NB4 (cell line): ENCODE results near the gene UST.

Source experiments
- MYC ChIP-seq: IDR thresholded peaks from 2 replicates; pipeline ENCODE4 v1.6.1; 2011; ENCODE audit warnings: low read depth, low read length
- POLR2A ChIP-seq: IDR thresholded peaks from 2 replicates; pipeline ENCODE4 v1.6.1; 2011; ENCODE audit warnings: mild to moderate bottlenecking; ENCODE audit not compliant: insufficient read length; ENCODE audit errors: extremely low read depth
- TF ChIP-seq, protein P1 (sequence below): IDR thresholded peaks from one replicate; pipeline ENCODE4 v1.5.1; 2012; ENCODE audit warnings: low read depth, low read length
- TF ChIP-seq, protein P2 (sequence below): IDR thresholded peaks from 2 replicates; pipeline ENCODE4 v1.6.1; 2011; ENCODE audit warnings: low read depth, low read length

DNA sequence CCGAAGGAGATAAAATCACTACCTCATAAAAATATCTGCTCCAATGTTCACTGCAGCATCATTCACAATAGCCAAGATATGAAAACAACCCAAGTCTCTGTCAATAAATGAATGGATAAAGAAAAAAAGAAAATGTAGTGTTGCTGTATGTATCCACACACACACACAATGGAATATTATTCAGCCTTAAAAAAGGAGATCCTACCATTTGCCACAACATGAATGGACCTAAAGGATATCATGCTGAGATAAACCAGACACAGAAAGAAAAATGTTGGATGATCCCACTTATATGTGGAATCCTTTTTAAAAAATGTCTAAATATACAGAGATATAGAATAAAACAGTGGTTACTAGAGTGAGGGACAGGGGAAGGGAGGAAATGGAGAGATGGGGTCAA is 378.5 kb downstream of the UST start:
- TF ChIP-seq, protein P1, sequence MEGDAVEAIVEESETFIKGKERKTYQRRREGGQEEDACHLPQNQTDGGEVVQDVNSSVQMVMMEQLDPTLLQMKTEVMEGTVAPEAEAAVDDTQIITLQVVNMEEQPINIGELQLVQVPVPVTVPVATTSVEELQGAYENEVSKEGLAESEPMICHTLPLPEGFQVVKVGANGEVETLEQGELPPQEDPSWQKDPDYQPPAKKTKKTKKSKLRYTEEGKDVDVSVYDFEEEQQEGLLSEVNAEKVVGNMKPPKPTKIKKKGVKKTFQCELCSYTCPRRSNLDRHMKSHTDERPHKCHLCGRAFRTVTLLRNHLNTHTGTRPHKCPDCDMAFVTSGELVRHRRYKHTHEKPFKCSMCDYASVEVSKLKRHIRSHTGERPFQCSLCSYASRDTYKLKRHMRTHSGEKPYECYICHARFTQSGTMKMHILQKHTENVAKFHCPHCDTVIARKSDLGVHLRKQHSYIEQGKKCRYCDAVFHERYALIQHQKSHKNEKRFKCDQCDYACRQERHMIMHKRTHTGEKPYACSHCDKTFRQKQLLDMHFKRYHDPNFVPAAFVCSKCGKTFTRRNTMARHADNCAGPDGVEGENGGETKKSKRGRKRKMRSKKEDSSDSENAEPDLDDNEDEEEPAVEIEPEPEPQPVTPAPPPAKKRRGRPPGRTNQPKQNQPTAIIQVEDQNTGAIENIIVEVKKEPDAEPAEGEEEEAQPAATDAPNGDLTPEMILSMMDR, result no peak
- TF ChIP-seq MYC (no peak), POLR2A (no peak)
- TF ChIP-seq, protein P2, sequence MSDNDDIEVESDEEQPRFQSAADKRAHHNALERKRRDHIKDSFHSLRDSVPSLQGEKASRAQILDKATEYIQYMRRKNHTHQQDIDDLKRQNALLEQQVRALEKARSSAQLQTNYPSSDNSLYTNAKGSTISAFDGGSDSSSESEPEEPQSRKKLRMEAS, result no peak
